Gastrocnemius medialis (tissue), 4 donors: ENCODE measurements around the gene LRFN2.

Experiments used
- CTCF ChIP-seq, 5 experiments: fragments of 450-650 bp in 3 of 5; fragments of 200-600 bp in 2 of 5; sonication (generic) in 2 of 5; IDR thresholded peaks in 4 of 5; conservative IDR thresholded peaks in 1 of 5; 1 replicate in 4 of 5; 2 replicates in 1 of 5; pipeline ENCODE4 v1.5.1; 2016 to 2019; ENCODE audit warnings: antibody characterized with exemption in 5 of 5, mild to moderate bottlenecking in 3 of 5, moderate library complexity in 3 of 5
- POLR2A ChIP-seq, 2 donors: fragments of 450-650 bp; IDR thresholded peaks; one replicate each; pipeline ENCODE4 v1.6.1; 2017; ENCODE audit warnings: antibody characterized with exemption in 2 of 2, mild to moderate bottlenecking in 2 of 2, moderate library complexity in 2 of 2

- TF ChIP-seq CTCF (IDR thresholded peaks at IDR 0.05 in 4 of 5, conservative IDR thresholded peaks at IDR 0.05 in 1 of 5), result no peak
- TF ChIP-seq POLR2A (IDR thresholded peaks at IDR 0.05), result no peak
Measured at GRCh38 chr6:40586369-40587201, 579 bp downstream of the LRFN2 start.
